ENCODE results near the gene RIPK4.

Gene RIPK4

DNA sequence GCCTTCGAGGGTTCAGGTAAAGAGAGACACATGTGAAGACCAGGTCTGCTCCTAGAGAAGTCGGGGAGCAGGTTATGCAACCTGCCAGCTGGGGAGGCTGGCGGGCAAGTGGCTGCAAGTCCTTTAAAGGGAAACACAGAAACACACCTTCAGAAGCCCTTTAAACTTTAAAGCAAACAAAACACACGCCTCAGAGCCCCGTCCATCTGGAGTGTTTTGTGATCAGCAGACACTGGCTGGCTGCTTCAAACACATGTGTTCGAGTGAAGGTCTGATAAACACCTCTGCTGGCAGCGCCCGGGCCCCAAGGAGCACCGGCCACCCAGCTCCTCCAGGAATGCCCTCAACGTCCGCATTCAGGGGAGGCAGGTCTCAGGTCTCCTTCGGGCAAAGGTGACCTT, 15.2 kb downstream of the RIPK4 start:
- peak; percentile 61 for DNase-seq

DNA sequence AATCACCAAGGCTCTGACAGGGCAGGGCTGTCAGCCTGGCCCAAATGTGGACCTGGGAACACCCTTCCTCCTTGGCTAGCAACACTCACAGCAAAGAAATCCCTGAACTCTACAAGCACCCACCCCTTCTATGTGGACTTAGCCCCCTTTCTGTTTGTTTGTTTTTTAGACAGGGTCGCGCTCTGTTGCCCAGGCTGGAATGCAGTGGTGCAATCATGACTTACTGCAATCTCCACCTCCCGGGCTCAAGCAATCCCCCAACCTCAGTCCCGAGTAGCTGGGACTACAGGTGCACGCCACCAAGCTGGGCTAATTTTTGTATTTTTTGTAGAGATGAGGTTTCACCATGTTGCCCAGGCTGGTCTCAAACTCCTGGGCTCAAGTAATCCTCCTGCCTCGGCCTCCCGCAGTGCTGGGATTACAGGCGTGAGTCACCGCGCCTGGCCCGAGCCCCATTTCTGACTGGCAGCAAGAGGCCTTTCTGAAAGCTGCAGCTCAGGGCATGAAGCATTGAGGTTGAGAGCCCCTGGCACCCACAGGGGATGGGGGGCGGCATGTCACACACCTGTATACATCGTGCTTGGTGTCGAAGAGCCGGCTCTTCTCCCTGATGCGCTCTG, 16.2 kb downstream of the RIPK4 start:
- DNase-seq = no peak

DNA sequence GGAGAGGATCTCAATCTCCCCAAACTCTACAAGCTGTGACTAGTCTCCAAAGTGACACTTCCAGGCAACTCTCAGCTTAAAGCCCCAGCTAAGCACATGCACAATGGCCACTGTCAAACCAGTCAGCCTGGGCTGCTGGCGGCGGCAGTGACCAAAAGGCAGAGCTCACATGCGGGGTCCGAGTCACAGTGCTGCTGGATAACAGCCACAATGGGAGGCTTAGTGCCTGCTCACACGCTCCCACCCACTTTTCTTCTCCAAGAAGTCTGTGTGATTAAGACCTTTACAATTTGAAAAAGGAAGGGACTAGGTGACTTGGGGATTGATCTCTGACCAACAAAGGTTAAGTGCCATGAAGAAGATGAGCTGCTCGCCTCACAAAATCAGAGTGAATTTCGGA, 16.8 kb downstream of the RIPK4 start:
- no peak for DNase-seq

DNA sequence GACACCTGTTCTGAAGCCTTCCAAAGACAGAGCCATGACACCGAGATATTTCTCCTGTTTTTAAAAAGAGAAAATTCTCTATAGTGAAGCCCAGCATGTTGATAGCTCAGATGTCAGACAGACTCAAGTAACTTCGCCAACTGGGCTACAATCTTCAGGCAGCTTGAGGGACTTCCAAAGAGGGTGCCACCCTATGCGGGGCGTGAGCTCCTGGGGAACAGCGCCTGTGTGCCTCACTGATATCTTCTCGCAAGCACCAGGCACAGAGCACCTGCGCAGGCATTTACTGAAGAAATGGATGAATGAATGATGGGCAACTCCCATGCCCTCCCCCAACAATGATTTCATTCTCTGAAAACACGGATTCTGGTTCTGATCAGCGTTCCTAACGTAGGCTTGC, 17.6 kb downstream of the RIPK4 start:
- no peak for DNase-seq

DNA sequence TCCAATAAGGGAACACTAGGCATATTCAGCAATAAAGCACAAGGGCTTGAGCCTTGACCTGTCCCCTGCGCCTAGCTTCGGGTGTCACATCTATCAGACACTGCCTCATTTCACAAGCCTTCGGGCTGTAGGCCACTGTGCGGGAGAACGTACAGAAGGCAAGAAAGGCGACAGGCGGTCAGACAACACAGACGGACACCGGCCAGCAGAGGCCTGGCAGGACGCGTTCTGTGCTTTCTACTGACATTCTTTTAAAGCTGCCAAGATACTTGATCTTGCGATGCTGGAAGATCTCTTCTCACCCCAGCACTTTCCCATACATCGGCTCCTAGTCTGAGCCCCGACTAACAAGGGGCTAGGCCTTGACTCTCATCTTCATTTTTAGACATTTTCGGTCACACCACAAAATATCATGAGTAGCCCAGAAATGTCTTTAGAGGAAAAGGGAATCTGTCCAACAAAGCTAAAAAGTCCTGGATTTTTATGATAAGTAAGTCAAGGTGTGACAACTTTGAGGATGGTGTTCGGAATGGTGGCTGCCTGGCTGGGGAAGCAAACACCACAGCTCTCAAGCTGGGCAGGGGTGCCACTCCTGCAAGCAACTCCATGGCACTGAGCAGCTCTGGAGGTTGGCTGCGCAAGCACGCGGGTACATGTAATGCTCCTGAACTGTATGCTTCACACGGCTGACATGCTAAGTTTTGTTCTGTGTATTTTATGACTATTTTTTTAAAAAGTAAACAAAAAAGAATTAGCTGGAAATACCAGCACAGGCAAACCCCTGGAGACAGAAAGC, 18.7 kb downstream of the RIPK4 start:
- DNase-seq = no peak

DNA sequence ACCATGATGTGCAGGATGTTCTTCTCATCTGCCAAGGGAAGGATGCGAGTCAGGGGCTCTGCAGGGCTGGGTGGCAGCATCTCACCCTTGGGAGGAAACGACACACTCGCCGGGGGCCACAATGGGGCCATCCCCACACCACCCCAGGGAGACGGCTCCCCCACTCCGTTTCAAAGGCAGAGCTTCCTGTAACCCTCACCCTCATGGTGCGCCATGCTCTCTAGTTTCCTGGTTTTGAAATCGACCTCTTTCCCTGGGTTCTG, 20.2 kb downstream of the RIPK4 start:
- no peak for DNase-seq

DNA sequence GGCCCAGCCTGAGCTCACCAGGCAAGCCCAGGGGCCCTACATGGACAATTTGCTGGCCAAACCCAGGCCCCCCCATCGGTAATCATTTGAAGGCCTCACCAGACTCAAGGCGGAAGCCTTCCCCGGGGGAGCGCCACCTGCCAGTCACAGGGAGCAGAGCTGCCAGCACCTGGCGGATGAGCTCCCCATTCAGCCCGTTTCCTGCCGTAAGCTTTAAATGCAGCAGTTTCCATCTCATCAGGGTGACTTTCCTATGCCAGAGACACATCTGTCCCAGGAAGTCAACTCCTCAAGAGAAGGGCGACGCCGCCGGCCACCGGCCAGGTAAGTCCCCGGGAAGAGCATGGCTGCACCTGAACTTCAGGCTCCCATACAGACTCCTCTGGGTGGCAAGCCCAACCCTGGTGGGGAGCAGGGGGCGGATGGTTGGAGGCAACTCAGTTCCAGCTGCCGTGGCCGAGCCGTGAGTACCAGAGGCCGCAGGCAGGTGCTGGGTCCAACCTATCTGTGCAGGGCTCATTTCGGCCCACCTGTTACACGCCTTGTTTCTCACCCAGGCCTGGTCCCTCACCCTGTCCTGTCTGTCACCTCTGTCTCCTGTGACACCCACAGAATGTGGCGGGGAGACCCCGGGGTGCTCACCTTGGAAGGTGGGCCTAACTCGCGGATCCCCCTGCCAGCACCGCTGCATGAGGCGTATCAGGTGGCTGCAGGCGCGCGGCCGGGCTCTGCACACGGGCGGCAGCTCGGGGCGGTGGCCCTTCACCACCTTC, 20.7 kb downstream of the RIPK4 start:
- no peak for DNase-seq

DNA sequence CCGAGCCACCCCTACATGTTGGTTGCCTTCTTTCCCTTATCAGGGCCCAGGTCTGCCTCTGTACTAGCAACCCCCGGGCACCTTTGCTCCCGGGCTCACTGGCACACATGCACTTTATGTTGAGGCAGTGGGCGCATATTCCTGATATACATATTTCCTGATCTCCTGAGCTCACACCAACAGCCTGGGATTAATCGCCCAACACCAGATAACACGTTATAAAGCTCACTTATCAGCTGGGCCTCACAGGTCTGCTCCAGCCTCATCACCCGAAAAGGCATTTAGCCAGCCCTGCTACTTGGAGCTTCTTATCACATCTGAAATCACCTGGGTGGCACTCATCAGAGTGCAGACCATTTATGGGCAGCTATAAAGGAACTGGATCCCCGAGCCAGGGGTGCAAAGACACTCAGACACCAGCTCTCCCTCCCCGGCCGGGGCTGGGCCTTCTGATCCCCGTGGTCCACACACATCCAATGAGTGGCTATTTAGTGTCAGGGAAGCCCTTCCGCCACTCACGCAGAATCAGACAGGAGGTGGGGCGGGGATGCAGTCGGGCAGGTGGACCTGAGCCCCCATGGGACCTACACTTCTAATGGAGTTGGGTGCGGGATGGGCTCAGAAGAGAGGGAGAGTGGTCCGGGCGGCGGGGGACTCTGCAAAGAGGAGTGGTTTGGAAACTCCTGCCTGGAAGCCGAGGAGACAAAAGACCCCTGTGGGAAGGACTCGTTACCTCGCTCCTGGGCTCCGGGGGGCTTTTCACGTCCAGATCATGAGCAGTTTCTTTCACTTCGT, 21.6 kb downstream of the RIPK4 start:
- DNase-seq = no peak

DNA sequence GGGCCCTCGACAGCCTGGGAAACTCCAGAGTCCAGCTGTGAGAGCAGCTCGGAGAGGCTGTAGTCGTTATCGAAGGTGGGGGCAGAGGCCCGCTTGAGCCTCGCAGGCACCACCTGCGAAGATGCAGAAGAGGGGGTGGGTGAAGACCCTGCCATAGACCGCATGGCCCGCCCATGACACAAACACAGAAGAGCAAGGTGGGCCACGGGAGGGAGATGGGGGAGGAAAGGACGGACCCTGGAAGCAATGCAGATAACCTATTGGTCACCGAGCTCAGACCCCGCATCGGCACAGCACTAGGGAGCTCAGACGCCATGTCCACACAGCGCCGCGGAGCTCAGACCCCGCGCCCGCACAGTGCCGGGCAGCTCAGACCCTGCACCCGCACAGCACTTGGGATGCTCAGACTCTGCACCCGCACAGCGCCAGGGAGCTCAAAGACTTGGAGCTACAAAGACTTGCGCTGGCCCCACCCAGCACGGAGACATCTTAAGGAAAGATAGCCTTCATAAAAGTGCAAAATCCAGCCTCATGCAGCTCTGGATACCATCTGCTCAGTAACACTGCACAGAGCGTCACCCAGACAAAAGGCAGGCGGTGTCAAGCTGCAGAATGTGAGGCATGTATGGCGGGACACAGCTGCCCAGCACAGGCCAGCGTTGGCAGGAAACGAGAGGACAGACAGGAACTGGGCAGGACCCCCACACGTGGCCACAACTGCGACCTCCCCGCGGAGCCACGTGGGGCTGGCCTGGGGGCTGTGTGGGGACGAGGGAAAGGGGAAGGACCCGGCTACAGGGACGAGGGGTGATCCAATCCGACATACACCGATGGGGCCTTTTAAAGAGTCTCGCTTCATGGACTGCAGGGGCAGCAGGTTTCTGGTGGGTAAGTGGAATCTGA, 22.6 kb downstream of the RIPK4 start:
- no peak for DNase-seq

DNA sequence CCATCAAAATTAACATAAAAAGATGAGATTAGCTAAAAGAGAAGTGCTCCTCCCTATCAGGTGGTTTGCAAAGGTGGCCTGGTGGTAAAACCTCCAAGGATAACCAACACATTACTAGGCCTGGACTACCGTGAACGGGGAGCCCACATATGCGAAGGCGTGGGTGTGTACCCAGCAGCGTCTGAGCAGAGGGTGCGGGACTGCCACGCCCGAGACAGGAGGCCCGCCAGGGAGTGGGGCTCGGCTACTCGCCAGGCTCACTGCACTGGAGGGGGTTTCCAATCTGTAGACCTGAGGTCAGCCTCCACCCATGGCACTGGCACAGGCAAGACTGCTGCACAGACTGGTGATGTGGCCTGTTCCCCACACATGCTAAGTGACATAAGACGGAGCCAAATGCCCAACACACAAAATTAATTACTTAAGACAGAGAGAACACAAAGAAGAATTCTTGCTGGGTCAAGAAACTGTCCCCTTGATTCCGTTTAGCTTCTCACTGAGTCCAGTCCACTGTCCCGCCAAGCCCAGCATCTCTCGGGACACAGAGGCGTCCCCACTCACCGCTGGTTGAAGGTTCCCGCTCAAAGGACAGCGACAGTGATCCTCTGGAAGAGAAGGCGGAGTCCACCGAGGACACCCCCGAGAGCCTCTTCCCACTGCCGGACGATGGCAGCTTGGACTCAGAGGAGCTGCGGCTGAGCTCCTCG, 23.4 kb downstream of the RIPK4 start:
- DNase-seq = no peak

DNA sequence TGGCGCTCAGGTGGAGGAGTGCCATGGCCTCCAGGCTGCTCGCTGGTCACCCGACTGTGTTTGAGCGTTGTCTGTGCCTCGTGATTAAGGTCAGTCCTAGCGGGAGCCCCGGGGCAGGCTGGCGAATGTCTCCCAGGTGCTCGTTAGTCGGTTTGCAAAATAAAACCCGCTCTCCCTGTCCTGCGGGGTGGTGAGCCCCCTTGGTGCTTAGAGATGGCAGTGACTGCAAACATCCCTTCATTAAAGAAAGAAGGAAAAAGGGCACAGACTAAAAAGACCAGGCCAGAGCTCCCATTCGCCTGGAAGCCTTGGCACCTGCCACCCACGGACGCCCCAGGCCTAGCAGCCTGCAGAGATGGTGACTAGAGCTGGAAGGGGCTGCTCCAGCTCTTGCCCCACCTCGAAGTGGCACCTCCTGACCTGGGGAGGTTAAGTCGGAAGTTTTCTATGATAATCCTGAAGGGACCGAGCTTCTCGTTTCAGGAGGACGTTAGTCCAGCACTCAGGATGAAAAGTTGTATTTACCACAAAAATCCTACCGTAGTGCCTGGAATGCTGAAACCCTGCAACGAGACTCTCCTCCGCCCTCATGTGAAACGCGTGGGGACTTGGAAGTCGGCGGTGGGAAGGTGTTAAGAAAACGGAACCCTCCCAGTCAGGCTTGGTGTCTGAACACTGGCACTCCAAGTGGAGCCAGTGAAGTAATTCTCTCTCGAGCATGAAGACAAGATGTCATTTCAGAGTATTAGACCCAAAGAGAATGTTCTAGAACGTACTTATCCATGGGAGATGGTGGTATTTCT, 24.6 kb downstream of the RIPK4 start:
- no peak for DNase-seq

DNA sequence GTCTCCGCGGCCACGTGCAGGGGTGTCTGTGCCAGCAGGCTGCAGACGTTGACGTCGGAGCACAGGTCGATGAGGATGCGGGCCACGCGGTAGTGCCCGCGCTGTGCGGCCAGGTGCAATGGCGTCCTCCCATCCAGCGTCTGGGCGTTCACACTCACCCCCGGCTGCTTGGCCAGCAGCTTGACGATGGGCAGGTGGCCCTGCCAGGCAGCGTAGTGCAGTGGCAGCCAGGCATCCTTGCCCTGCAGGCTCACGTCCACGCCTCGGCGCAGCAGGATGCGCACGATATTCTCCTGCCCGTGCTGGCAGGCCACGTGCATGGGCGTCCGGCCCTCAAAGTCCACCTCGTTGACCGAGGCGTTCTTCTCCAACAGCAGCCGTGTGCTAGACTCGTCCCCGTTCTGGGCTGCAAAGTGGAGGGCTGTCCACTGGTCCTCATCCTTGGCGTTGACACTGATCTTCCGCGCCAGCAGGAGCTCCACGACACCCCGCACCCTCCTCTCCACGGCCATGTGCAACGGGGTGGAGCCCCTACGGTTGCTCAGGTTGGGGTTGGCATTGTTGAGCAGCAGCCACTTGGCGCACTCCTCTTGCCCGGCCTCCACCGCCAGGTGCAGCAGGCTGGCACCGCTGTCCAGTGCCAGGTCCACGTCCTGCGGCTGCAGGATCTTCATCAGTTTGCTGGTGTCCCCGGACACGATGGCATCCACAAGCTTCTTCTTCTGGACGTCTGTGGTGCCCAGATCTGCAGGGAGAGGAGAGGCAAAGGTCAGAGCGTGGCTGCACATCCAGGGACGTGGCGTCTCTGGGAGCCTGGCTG, 25.4 kb downstream of the RIPK4 start:
- DNase-seq = no peak

DNA sequence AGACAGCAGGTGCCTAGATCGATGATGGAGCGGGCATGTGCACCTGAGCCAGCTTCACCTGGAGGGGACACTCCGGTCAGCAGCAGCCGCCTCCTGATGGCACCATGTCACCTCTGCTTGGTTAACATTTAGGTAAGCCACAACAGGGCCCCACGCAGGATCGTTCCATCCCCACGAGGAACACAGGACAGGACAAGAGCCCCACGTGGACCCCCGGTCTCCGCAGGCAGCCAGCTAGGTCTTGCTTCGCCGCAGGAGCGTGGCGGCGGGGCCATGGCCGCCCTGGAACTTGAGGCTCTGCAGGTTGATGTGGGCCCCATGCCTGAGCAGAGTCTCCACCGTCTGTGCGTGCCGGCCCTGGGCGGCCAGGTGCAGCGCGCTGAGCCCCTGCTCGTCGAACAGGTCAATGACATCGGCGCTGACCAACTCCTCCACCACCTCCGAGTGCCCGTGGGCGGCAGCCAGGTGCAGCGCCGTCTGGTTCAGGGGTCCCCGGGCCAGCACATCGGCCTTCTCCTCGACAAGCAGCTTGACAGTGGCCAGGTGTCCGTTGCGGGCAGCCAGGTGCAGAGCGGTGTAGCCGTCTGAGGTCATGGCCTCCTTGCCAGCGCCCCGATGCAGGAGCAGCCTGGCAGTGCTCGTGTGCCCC, 26.1 kb downstream of the RIPK4 start:
- no peak for DNase-seq

DNA sequence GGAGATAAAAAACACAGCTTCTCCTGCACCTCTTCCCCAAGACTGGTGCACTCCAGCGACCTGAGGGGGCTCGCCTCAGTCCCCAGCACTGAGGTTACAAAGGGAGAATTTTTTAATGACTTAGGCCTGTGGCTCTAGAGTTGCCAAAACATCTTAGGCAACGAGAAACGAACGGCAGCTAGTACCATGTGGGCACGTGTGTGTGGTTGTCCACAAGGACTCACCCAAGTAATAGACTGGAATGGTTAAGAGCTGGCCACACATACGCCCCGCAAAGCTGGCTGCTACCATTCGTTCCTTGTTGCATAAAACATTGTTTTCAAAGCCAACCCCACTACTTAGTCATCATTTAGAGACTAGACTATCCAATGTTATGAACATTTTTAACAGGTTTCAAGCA, 26.9 kb downstream of the RIPK4 start:
- no peak for DNase-seq

DNA sequence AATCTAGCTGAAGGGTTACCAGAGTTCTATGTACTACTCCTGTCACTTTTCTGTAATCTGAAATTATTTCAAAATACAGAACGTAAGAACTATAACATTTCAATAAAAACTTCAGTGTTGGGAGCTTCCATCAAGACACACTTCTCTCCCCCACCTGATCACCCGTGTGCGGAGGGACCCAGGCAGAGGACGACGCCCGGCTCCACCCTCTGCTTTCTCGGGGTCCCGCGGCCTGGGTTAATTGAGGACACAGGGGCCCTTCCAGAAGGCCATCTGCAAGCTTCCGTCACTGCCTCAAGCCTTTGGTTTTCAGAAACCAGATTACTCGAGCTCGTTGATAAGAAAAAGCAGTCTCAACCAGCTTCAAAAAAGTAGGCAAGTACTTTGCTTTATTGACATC, 27.8 kb downstream of the RIPK4 start:
- no peak for DNase-seq

DNA sequence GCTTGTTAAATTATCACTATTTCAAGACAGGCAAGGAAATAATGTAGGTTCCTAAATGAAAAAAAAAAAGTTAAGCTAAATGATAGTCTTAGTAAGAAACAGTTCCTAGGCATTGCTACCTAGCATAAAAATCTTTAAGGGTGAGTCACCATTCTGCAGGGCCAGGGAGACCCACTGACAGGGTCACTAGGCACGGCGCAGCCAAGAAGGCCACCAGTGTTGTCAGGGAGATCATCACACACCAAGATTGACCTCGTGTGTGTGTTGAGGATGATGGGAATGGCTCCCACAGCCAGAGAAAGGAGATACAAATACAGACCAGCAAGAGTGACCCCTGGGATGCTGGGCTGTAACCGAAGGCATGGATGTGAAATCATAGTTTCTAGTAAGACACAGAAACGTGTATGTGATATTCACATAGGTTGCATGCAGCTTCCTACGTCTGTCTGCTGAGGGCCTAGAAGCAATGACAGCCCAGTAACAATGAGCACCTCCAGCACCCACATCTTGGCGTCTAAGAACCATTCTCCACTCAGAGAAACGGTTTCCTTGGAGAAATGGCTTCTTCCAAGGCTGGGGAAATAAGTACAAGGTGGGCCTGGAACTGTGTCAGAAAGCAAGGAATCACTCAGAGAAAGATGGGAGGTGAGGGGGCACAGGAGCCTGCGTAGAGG, 29.1 kb downstream of the RIPK4 start:
- no peak for DNase-seq

DNA sequence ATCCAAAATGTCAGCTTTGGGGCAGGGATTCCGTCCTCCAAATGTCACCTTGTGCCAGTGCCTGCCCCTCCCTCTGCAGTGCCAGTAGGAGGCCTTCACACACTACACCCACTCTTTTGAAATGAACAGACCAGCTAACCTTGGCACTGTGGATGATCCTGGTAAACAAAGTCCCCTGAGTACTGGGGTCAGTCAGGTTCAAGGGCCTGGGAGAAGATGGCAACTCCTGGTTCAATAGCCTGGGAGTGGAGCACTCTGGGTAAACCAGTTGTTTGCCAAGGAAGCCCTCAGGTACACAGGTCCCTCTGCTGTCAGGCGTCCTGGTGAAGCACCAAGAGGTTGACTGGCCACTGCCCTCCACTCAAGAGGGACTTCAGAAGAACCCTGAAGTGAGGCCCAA, 30.4 kb downstream of the RIPK4 start:
- DNase-seq = no peak

DNA sequence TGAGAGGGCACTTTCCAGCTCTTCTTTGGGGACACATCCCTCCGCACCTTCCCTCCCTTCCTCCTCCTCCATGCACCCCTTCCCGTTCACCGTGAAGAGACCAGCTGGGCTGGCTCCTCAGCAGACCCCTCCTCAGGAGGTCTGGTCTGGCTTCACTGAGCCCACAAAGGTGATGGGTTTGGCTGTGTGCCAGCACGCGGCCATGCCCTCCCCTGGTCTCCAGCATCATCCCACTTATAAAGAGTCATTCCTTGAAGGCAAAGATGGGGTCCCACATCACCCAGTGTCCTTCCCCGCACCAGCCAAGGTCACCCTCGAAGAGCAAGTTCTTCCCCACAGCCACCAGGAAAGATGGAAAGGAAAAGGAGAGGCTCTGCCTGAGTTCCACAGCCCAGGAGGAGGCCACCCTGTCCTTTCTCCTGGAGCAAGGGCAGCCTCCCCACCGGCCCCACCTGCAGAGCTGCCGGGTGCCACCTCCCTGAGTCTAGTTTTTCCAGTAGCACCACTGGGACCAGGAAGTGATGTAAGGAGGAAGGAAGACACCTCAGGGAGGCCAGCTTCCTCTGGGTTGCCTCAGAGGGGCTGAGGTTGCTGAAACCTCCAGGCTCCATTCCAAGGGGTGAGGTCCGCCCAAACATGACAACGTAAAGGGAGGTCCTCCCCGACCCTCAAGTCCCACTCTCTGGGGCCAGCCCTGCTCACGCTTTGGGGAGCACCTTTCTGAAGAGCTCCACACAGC, 32.7 kb downstream of the RIPK4 start:
- no peak for DNase-seq
